22Rv1 (cell line): ENCODE results near the gene ZNFX1.

Source experiments
- H3K27ac ChIP-seq: fragments of 450-650 bp; 2 replicates; pipeline ENCODE4 v1.5.1; 2017
- ZFX ChIP-seq: fragments of 450-650 bp; IDR thresholded peaks from 2 replicates; pipeline ENCODE4 v1.6.1; 2017; ENCODE audit warnings: antibody characterized with exemption, borderline replicate concordance
- TF ChIP-seq, protein P1 (sequence below): fragments of 450-650 bp; IDR thresholded peaks from 2 replicates; pipeline ENCODE4 v1.5.1; 2017; ENCODE audit warnings: mild to moderate bottlenecking

ZNFX1 gene

DNA sequence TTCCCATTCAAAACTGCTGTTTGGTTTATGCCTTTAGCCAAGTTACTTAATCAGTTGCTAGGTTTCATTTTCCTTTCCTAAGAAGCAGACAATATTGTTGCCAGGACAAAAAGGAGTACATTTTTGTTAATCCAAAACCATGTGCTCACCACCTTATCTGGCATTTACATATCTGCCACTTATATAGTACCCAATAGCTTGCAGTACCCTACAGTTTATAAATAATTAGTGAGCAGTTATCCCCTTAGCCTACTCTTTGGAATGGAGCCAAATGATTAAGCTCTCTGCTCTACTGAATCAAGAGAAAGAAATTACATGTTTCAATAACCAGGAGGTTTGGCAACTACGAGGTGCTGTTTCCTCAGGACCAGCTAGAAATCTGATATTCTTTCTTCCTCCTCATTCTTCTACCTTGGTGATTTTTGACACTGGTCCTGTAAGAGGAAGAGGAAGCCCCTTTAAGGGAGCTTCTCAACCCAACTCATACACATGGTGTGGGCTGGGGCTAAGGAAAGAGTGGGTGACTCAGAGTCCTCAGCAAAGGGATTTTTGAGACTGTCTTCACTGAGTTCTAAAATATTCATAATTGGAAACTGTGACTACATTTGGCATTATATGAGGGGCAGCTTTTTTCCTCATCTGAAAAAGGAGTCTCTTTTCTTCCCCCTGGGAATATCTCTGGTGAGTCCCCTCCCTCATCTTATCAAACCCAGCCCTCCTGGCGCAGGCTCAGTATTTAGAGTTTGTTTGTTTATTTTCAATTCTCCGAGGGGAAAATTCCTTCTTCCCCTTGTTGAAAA is 1.5 kb downstream of the ZNFX1 start:
- H3K27ac ChIP-seq = peak overlapping the region; percentile 88; the same call in 1 of the 2 replicates

DNA sequence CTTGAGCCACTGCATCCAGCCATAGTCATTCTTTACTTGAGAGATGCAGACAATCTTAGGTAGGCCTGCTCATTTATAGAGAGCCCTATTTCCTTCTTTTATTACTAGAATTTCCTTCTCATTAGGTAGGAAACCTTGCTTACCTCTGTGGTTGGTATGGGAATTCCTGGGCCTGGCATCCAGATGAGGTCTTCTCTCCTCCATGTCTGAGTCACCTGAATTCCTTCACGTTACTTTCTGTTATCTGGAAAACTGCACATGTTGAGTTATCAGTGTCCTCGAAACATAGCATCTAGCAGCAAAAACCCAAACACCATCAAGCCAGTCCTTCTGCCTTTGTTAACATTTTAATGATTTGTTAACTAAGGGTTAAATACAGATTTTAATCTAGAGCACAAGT is 2.2 kb downstream of the ZNFX1 start:
- TF ChIP-seq, protein P1, sequence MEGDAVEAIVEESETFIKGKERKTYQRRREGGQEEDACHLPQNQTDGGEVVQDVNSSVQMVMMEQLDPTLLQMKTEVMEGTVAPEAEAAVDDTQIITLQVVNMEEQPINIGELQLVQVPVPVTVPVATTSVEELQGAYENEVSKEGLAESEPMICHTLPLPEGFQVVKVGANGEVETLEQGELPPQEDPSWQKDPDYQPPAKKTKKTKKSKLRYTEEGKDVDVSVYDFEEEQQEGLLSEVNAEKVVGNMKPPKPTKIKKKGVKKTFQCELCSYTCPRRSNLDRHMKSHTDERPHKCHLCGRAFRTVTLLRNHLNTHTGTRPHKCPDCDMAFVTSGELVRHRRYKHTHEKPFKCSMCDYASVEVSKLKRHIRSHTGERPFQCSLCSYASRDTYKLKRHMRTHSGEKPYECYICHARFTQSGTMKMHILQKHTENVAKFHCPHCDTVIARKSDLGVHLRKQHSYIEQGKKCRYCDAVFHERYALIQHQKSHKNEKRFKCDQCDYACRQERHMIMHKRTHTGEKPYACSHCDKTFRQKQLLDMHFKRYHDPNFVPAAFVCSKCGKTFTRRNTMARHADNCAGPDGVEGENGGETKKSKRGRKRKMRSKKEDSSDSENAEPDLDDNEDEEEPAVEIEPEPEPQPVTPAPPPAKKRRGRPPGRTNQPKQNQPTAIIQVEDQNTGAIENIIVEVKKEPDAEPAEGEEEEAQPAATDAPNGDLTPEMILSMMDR = no peak
- TF ChIP-seq ZFX = no peak
- H3K27ac ChIP-seq = no peak overlapping the region

More for the DNA sequence above, 1.5 kb downstream of the ZNFX1 start:
- TF ChIP-seq, protein P1 = no peak

DNA sequence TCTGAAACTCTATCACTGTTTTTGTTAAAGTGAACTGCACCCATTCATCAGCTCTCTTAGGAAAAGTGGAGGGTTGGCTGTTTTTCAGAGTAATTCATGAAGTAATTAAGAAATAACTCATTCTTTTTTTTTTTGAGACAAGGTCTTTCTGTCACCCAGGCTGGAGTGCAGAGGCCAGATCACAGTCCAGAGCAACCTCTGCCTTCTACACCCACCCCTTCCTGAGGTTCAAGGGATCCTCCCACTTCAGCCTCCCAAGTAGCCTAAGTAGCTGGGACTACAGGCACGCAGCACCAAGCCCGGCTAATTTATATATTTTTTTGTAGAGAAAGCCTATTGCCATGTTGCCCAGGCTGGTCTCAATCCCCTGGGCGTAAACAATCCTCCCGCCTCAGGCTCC is 2.6 kb downstream of the ZNFX1 start:
- TF ChIP-seq, protein P1 = no peak
- TF ChIP-seq ZFX = no peak
- no peak overlapping the region for H3K27ac ChIP-seq

DNA sequence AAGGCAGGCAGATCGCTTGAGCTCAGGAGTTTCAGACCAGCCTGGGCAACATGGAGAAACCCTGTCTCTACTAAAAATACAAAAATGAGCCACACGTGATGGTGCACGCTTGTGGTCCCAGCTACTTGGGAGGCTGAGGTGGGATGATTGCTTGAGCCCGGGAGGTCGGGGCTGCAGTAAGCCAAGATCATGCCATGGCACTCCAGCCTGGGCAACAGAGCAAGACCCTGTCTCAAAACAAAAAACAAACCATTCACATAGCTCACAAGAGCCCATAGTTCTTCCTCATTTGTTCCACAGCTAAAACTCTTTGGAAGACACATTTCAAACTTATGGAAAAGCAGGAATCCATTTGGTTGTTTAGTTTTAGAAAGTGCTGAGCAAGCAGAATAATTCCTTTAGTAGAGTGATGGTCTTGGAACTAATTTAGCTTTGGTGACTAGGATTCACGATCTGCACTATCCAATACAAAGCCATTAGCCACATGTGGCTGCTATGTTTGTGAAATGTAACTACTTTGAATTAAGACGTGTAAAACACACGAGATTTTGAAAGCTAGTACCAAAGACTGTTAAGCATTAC is 4.1 kb downstream of the ZNFX1 start:
- no peak for TF ChIP-seq ZFX
- TF ChIP-seq, protein P1 = no peak
- no peak overlapping the region for H3K27ac ChIP-seq

DNA sequence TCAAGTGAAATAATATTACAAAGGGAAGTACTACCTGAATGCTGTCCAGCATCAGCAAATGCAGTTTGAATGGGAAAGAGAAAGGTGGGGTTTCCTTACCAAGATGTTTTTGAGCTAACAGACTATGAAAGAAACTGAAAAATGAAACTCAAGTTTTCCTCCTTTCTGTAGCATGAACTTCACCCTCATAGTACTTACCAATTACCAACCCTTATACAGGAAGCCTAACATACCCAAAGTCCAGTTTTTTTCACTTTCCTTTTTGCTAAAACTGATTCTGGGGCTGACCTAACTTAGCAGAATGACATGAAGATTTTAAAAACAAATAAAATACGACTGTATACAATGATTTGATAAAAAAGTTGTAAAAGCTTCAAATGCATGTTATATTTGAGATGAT is 5.2 kb downstream of the ZNFX1 start:
- H3K27ac ChIP-seq = no peak overlapping the region
- no peak for TF ChIP-seq ZFX
- TF ChIP-seq, protein P1 = no peak

DNA sequence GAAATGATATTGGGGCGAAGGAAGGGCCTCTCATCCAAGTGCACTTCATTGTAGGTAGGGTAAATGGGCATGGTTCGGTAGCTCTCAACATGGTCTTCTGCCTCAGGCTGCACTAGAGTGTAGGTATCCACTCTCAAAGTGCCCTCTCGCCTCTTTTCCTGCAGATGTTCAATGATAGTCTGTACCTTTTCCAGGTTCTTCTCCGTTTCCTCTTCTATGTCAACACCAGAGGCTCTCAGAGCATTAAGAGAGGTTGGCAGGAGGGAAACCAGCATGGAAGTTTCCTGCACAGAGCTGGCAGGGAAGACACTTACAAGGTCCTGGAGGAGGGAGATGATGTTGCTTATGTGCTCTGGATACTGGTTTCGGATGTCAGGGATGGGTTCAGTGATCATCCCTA is 7.1 kb downstream of the ZNFX1 start:
- no peak overlapping the region for H3K27ac ChIP-seq
- TF ChIP-seq, protein P1 = no peak

DNA sequence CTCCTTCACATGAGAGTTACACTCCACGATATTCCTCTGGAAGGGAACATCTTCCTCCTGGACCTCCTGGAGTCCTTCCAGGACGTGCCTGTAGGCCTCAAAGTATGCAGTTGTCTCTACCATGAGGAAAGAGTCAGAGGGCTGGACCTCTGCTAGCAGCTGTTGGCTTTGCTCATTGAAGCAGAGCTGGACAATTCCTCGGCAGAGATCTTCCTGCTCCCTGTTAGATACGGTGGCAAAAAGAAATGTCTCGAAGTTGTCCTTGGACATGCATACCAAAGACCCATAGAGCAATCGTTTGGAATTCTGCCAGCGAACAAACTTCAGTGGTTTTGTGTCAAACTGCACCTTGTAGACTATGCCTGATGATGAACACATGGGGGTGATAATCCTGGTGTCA is 7.7 kb downstream of the ZNFX1 start:
- no peak overlapping the region for H3K27ac ChIP-seq
- TF ChIP-seq, protein P1 = no peak
- no peak for TF ChIP-seq ZFX
